Heart right ventricle (tissue), 16 donors: ENCODE measurements around the gene ANKFN1. TPM values are rescaled to one million over a fixed set of nuclear protein-coding genes. Genes with fewer than 3 reads are reported as not detected.

Experiments
- ATAC-seq, 8 donors: fragments of 200-7000 bp; cut with Tn5 transposase; one replicate each; pipeline ENCODE4 v1.9.1; 2020; ENCODE audit warnings: mild to moderate bottlenecking in 8 of 8, moderate library complexity in 8 of 8, moderate number of reproducible peaks in 1 of 8
- DNase-seq, 2 donors: peaks; one replicate each; pipeline ENCODE4 v3.0.0-alpha.2; 2020
- H3K27ac ChIP-seq, 10 donors: fragments of 200-600 bp; sonication (generic) in 2 of 10; one replicate each; pipeline versions ENCODE4 v1.5.0 to v1.8.0; 2020 to 2022; ENCODE audit warnings: mild to moderate bottlenecking in 3 of 10
- H3K27me3 ChIP-seq, 7 donors: fragments of 200-600 bp; one replicate each; pipeline ENCODE4 v1.8.0; 2021 to 2022; ENCODE audit warnings: mild to moderate bottlenecking in 2 of 7
- H3K36me3 ChIP-seq, 9 donors: fragments of 200-600 bp; sonication (generic) in 1 of 9; one replicate each; pipeline versions ENCODE4 v1.5.0 to v1.8.0; 2020 to 2022; ENCODE audit warnings: mild to moderate bottlenecking in 2 of 9
- H3K4me1 ChIP-seq, 9 donors: fragments of 200-600 bp; sonication (generic) in 1 of 9; one replicate each; pipeline versions ENCODE4 v1.5.0 to v1.8.0; 2020 to 2022; ENCODE audit warnings: mild to moderate bottlenecking in 4 of 9
- H3K4me3 ChIP-seq, 10 donors: fragments of 200-600 bp; sonication (generic) in 2 of 10; one replicate each; pipeline versions ENCODE4 v1.5.0 to v1.8.0; 2020 to 2022; ENCODE audit warnings: mild to moderate bottlenecking in 7 of 10, moderate library complexity in 2 of 10
- H3K9me3 ChIP-seq, 11 donors: fragments of 200-600 bp in 10 of 11; sonication (generic) in 2 of 11; one replicate each; pipeline versions ENCODE4 v1.5.0 to v1.8.0; 2013 to 2022; ENCODE audit warnings: mild to moderate bottlenecking in 2 of 11, control low read depth in 1 of 11, moderate library complexity in 1 of 11
- WGBS, 2 donors: extraction: QIAGEN DNeasy Blood & Tissue Kit; methylation state at CpG; one replicate each; pipeline ENCODE4 v1.1.7; 2013; ENCODE audit warnings: inconsistent platforms in 1 of 2; 5-methylcytosine and 5-hydroxymethylcytosine counted together
- intact Hi-C, 10 donors: fragments of 100-400 bp; cut with DNase I; formaldehyde crosslinking; loops; one replicate each; pipeline versions ENCODE4 v1.11.1 to v1.14.2; 2022
- polyA plus RNA-seq, 2 donors: library from polyadenylated mRNA; stranded (reverse); fragments of 200-250 nt; gene quantifications; one replicate each; pipeline ENCODE4 v1.2.3, GENCODE V29; 2013
- total RNA-seq, 10 donors: library from RNA; stranded (reverse); fragmentation: NEBNext Ultra II Directional in 3 of 10; extraction: Animal tissue kit (Norgen Biotek cat#: 25700) in 3 of 10; gene quantifications; one replicate each; pipeline versions ENCODE4 v1.2.1 to v1.2.4, GENCODE V29; 2021 to 2023
- TF ChIP-seq, protein P1 (sequence below), 9 donors: fragments of 200-600 bp; sonication (generic) in 2 of 9; IDR thresholded peaks; one replicate each; pipeline versions ENCODE4 v1.5.0 to v1.8.0; 2021 to 2022; ENCODE audit warnings: antibody characterized with exemption in 9 of 9, mild to moderate bottlenecking in 5 of 9, moderate library complexity in 1 of 9
- donor health status: Arrhythmogenic right ventricular cardiomyopathy.
- donor health status: ischemic (EF 13 %, LVEDD 7.1; RV severe dilation, severe dysfunction).
- donor health status: healthy with polysubstance abuse.
- donor health status: DM: no; HTN: yes; CAD: no.
- donor health status: DM: no; HTN: no; CAD: no.
- donor health status: ischemic (EF 25% LVEDD 6.9; RV normal size, moderate dysfunction).
- donor health status: ischemic (EF 25% LVEDD 5.7; RV mildly dilated, moderate dysfunction).
- donor health status: healthy.
- donor health status: DM: yes; HTN: yes; CAD: no.
- donor health status: Ischemic cardiomyopathy.
- donor health status: ischemic (EF 35%, LVEDD 5.7; RV mildly dilated, moderate dysfunction).
- donor health status: nonischemic (EF 11% LVEDD 7.7; RV severe dilation, severe dysfunction).
- donor health status: DM: yes; HTN: yes; CAD: no.
- donor health status: PGD.
- donor health status: ischemic (EF 29% LVEDD 5.4; RV normal size, mild dysfunction).
- donor health status: nonischemic (EF 23%, LVEDD 6.1; RV moderate dilation, normal function).

The ANKFN1 gene
- total and polyA plus RNA-seq, 12 donors: 0.01 to 0.38 TPM; not detected in 10

GRCh38 chr17:56440419-56440818 lies 287.1 kb downstream of the ANKFN1 start:
- ATAC-seq (no peak), DNase-seq (no peak)
- 16 to 17% methylated on average over 2 of the region's 2 CpGs for WGBS, 2 donors
- H3K36me3 ChIP-seq: no peaks in the 10 kb centered on the region
- H3K27me3 ChIP-seq: peaks cover 0 to 20% (median 0%) of the 10 kb centered on the region in 7 donors
- H3K4me3 ChIP-seq: no peak overlapping the region
- H3K9me3 ChIP-seq: no peaks in the 10 kb centered on the region
- intact Hi-C loops: no loop called here
- no peak overlapping the region for H3K27ac ChIP-seq
- TF ChIP-seq, protein P1, sequence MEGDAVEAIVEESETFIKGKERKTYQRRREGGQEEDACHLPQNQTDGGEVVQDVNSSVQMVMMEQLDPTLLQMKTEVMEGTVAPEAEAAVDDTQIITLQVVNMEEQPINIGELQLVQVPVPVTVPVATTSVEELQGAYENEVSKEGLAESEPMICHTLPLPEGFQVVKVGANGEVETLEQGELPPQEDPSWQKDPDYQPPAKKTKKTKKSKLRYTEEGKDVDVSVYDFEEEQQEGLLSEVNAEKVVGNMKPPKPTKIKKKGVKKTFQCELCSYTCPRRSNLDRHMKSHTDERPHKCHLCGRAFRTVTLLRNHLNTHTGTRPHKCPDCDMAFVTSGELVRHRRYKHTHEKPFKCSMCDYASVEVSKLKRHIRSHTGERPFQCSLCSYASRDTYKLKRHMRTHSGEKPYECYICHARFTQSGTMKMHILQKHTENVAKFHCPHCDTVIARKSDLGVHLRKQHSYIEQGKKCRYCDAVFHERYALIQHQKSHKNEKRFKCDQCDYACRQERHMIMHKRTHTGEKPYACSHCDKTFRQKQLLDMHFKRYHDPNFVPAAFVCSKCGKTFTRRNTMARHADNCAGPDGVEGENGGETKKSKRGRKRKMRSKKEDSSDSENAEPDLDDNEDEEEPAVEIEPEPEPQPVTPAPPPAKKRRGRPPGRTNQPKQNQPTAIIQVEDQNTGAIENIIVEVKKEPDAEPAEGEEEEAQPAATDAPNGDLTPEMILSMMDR (IDR thresholded peaks at IDR 0.05): no peak
- H3K4me1 ChIP-seq: no peaks in the 10 kb centered on the region

DNA sequence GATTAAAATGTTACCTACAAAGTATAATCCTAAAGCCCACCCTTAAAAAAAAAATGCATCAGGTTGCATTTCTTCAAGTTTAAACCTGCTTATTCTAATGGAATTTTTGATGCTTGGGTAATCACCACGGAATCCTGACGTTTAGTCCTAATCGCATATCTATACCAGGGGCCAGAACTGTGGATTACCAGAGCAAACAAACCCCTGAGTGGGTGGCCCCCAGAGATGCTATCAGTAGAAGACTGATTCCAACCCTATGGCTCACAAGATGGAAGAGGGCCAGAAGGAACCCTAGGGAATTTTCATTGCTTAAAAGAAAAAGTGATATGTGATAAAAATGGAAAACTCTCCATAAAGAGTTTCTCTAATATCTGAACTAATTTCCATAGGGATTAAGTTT lies 288.0 kb downstream of the ANKFN1 start:
- H3K27ac ChIP-seq: no peak overlapping the region
- intact Hi-C loops: no loop called here
- H3K36me3 ChIP-seq: no peaks in the 10 kb centered on the region
- no peaks in the 10 kb centered on the region for H3K4me1 ChIP-seq
- H3K4me3 ChIP-seq: no peak overlapping the region
- 21 to 24% methylated on average over 3 of the region's 3 CpGs for WGBS, 2 donors
- H3K9me3 ChIP-seq: no peaks in the 10 kb centered on the region
- ATAC-seq (no peak), DNase-seq (no peak)
- H3K27me3 ChIP-seq: peaks cover 0 to 17% (median 0%) of the 10 kb centered on the region in 7 donors
- TF ChIP-seq, protein P1 (IDR thresholded peaks at IDR 0.05): no peak

GRCh38 chr17:56445692-56446411 lies 292.6 kb downstream of the ANKFN1 start:
- DNase-seq (no peak), ATAC-seq (no peak)
- Histone ChIP-seq H3K27me3 (peaks cover 0 to 4% (median 0%) of the 10 kb centered on the region in 7 donors), H3K4me1 (no peaks in the 10 kb centered on the region), H3K9me3 (no peaks in the 10 kb centered on the region), H3K36me3 (no peaks in the 10 kb centered on the region), H3K27ac (no peak overlapping the region), H3K4me3 (no peak overlapping the region)
- TF ChIP-seq, protein P1 (IDR thresholded peaks at IDR 0.05): no peak
- intact Hi-C loops: no loop called here
- 77 to 79% methylated on average over 9 of the region's 9 CpGs for WGBS, 2 donors

DNA sequence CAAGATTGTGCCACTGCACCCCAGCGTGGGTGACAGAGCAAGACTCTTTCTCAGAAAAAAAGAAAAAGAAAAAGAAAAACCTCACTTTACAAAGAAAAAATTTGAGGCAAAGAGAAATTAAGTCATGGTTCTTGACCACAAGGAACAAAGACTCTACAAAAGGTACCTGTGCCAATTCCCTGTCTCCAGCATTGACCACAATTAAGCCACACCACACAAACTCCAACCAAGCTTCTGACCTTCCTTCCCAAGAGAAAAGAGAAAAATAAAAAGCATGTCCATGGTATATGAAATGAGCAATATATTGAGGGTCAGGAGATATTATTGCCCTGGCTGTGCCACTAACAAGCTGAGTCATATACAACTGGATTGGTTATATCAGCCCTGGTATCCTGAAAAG lies 293.9 kb downstream of the ANKFN1 start:
- TF ChIP-seq, protein P1 (IDR thresholded peaks at IDR 0.05): no peak
- ATAC-seq: no peak
- Histone ChIP-seq H3K36me3 (no peaks in the 10 kb centered on the region), H3K4me1 (no peaks in the 10 kb centered on the region), H3K9me3 (no peaks in the 10 kb centered on the region), H3K27ac (no peak overlapping the region), H3K27me3 (peaks cover 0 to 4% (median 0%) of the 10 kb centered on the region in 7 donors), H3K4me3 (no peak overlapping the region)
- no peak for DNase-seq
- intact Hi-C loops: no loop called here
- 90 to 100% methylated on average over 1 of the region's 1 CpG for WGBS, 2 donors
